ENCODE measurements around the gene IKZF1.

GRCh38 chr7:50308532-50309385, 4.2 kb downstream of the IKZF1 start:
- TF ChIP-seq CTCF (IDR thresholded peaks at IDR 0.05; ENCODE audit: low read depth, low read length) (no peak), EZH2phosphoT487 (IDR thresholded peaks at IDR 0.05; ENCODE audit: low read depth) (no peak)

Data from OCI-LY3 (cell line).